ENCODE results near the gene SLCO1C1.

DNA sequence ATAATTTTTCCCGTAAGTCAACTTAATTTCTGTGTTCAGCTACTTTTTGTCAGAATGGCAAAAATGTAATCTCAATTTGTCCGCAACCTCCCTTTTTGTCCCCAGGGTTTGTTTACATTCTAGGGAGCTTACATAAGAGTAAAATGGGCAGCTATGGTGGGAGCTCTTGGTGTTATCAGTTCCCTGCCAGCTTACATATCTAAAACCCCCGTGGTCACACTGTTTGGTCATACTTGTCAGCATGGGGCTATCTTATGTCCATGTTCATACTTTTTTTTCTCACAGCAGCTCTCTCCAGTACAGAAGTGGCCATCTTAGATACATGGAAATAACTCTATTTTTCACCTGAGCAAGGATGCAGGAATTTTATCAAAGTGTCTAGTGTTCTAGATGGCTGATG is 16.7 kb downstream of the SLCO1C1 start:
- TF ChIP-seq, protein P1, sequence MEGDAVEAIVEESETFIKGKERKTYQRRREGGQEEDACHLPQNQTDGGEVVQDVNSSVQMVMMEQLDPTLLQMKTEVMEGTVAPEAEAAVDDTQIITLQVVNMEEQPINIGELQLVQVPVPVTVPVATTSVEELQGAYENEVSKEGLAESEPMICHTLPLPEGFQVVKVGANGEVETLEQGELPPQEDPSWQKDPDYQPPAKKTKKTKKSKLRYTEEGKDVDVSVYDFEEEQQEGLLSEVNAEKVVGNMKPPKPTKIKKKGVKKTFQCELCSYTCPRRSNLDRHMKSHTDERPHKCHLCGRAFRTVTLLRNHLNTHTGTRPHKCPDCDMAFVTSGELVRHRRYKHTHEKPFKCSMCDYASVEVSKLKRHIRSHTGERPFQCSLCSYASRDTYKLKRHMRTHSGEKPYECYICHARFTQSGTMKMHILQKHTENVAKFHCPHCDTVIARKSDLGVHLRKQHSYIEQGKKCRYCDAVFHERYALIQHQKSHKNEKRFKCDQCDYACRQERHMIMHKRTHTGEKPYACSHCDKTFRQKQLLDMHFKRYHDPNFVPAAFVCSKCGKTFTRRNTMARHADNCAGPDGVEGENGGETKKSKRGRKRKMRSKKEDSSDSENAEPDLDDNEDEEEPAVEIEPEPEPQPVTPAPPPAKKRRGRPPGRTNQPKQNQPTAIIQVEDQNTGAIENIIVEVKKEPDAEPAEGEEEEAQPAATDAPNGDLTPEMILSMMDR (IDR thresholded peaks at IDR 0.05), result no peak
- no peak for TF ChIP-seq EP300 (IDR thresholded peaks at IDR 0.05)
- TF ChIP-seq POLR2A (IDR thresholded peaks at IDR 0.05; ENCODE audit: low read depth), result no peak
- no peak for TF ChIP-seq POLR2AphosphoS5 (IDR thresholded peaks at IDR 0.05)
